Mucosa of stomach (tissue), 1 donor: ENCODE data around the gene ERN1.

Experiments
- H3K27me3 ChIP-seq: one replicate; pipeline ENCODE4 v1.7.0; 2013; ENCODE audit warnings: mild to moderate bottlenecking, low read length; ENCODE audit not compliant: control insufficient read depth, insufficient read depth
- H3K36me3 ChIP-seq: one replicate; pipeline ENCODE4 v1.7.0; 2013; ENCODE audit warnings: low read length; ENCODE audit not compliant: control insufficient read depth, insufficient read depth
- H3K4me1 ChIP-seq: one replicate; pipeline ENCODE4 v1.7.0; 2013; ENCODE audit warnings: mild to moderate bottlenecking, low read length; ENCODE audit not compliant: control insufficient read depth, insufficient read depth
- H3K4me3 ChIP-seq: one replicate; pipeline ENCODE4 v1.7.0; 2013; ENCODE audit warnings: low read length
- H3K9ac ChIP-seq: one replicate; pipeline ENCODE4 v1.7.0; 2013; ENCODE audit warnings: mild to moderate bottlenecking, low read length, moderate library complexity
- H3K9me3 ChIP-seq: one replicate; pipeline ENCODE4 v1.7.0; 2013; ENCODE audit warnings: mild to moderate bottlenecking, low read length, moderate library complexity; ENCODE audit not compliant: control insufficient read depth
- donor health status: Pancreatic carcinoma.

ERN1 gene

DNA sequence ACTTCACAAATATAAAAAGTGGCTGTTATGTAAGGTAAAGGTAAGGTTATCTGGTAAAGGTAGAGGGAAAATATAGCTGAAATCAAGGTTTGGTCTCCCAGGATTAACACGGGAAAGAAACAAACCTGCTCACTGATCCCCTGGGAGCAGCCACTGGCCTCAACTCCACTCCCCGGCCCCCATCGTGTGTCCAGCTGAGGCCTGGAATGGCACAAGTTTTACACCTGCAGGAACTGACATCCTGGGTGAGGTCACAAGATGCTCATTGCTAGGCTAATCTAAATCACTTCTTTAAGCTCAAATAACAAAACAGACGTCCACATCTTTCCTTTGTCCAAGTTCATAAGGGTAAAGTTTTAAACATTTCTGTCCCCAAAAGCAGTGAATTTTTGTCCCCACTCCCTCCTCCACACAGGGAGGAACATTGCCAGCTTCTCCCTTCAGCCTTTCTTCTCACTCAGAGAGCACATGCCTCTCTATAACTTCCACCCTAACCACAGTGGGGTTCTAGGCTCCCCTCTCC is 46.3 kb downstream of the ERN1 start:
- H3K9me3 ChIP-seq, result no peaks in the 10 kb centered on the region
- no peaks in the 10 kb centered on the region for H3K36me3 ChIP-seq
- H3K4me3 ChIP-seq, result no peak overlapping the region
- no peaks in the 10 kb centered on the region for H3K27me3 ChIP-seq
- H3K4me1 ChIP-seq, result peaks cover 52% of the 10 kb centered on the region
- peak overlapping the region; percentile 24 for H3K9ac ChIP-seq

- H3K27me3 ChIP-seq, result no peaks in the 10 kb centered on the region
- H3K36me3 ChIP-seq, result no peaks in the 10 kb centered on the region
- no peaks in the 10 kb centered on the region for H3K9me3 ChIP-seq
- H3K4me3 ChIP-seq, result no peak overlapping the region
- H3K4me1 ChIP-seq, result peaks cover 50% of the 10 kb centered on the region
- H3K9ac ChIP-seq, result peak overlapping the region; percentile 63
Measured at GRCh38 chr17:64083093-64083492, 46.9 kb downstream of the ERN1 start.

DNA sequence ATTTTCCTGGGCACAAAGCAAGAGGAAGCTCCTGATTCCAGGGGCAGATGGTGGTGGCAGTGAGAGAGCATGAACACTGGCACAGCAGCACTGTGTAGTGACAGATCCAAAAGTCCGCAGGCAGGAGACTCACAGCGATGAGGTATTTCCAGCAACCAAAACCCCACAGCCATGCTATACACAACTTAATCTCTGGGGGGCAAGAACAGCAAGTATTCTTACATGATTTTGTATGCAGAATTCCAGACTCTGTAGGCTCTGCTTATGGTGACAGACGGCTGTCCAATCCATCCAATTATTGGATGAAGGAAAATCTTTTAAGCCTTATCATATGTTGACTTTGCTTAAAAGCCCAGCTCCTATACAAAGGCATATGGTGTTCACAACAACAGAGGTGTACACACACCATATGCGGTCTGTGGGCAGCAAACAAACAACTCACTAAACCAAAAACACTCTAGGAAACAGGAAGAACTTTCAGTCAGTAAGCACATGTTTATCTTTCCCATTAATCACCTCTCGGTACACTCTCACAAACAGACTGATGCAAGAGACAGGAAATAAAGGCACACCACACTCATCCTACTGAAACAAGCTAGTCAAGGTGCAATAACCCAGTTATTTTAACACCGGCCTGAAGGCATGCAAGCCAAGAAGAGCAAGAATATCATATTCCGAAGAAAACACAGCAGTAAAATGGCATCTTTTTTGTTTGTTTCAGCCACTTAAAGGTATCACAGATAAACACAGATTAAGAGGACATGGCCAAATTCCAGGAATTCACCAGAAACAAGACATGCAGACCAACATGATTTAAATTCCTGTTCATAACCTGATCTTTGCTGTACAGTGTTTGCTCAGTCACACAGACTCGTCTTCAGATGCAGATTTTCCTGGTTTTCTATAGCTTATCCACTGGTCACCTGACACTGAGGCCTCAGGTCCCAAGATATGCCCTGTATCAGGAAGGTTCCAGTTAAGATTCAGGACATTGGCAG is 47.8 kb downstream of the ERN1 start:
- H3K27me3 ChIP-seq, result no peaks in the 10 kb centered on the region
- H3K36me3 ChIP-seq, result no peaks in the 10 kb centered on the region
- H3K4me3 ChIP-seq, result no peak overlapping the region
- no peaks in the 10 kb centered on the region for H3K9me3 ChIP-seq
- peaks cover 45% of the 10 kb centered on the region for H3K4me1 ChIP-seq
- H3K9ac ChIP-seq, result peak overlapping the region; percentile 63

DNA sequence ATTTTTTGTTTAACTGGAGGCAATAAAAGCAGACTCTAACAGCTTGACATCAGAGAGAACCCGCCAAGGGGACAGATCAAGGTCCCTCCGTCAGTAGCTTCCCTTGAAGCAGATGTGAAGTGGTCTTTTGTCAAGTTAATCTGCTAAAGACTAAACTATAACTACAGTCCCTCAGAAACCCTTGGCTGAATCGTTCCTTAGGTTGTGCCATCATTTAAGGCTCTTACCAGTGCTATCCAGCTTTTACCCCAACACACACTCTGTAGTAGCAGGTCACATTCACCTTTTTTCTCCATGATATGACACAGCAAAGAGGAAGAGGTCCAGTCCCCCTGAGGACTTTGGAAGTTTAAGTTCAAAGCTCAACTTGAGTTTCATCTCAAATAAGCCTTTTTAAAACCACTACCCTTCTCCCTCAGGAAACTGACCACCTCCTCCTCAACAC is 49.7 kb downstream of the ERN1 start:
- H3K4me3 ChIP-seq, result no peak overlapping the region
- no peaks in the 10 kb centered on the region for H3K36me3 ChIP-seq
- H3K27me3 ChIP-seq, result no peaks in the 10 kb centered on the region
- peaks cover 37% of the 10 kb centered on the region for H3K4me1 ChIP-seq
- no peaks in the 10 kb centered on the region for H3K9me3 ChIP-seq
- H3K9ac ChIP-seq, result no peak overlapping the region

DNA sequence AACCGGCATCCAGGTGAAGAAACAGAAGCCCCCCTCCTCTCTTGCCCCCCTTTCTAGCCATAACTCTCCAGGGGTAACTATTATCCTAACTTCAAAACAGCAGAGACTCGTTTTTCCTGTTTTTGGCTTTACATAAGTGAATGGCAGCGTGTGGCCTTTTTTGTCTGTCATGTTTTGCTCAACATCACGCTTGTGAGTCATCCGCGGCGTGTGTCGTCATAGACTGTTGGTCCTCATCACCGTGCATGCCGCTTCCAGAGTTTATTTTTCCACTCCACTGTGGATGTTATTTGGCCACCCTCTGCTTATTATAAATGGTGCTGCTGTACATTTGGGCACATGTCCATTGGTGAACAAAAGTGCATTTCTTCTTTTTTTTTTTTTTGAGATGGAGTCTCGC is 52.6 kb downstream of the ERN1 start:
- no peak overlapping the region for H3K4me3 ChIP-seq
- H3K36me3 ChIP-seq, result no peaks in the 10 kb centered on the region
- H3K4me1 ChIP-seq, result peaks cover 24% of the 10 kb centered on the region
- H3K27me3 ChIP-seq, result no peaks in the 10 kb centered on the region
- no peak overlapping the region for H3K9ac ChIP-seq
- no peaks in the 10 kb centered on the region for H3K9me3 ChIP-seq

GRCh38 chr17:64075913-64076312 is 54.0 kb downstream of the ERN1 start:
- peaks cover 15% of the 10 kb centered on the region for H3K4me1 ChIP-seq
- H3K9me3 ChIP-seq, result no peaks in the 10 kb centered on the region
- no peak overlapping the region for H3K4me3 ChIP-seq
- H3K27me3 ChIP-seq, result no peaks in the 10 kb centered on the region
- H3K36me3 ChIP-seq, result no peaks in the 10 kb centered on the region
- H3K9ac ChIP-seq, result no peak overlapping the region

DNA sequence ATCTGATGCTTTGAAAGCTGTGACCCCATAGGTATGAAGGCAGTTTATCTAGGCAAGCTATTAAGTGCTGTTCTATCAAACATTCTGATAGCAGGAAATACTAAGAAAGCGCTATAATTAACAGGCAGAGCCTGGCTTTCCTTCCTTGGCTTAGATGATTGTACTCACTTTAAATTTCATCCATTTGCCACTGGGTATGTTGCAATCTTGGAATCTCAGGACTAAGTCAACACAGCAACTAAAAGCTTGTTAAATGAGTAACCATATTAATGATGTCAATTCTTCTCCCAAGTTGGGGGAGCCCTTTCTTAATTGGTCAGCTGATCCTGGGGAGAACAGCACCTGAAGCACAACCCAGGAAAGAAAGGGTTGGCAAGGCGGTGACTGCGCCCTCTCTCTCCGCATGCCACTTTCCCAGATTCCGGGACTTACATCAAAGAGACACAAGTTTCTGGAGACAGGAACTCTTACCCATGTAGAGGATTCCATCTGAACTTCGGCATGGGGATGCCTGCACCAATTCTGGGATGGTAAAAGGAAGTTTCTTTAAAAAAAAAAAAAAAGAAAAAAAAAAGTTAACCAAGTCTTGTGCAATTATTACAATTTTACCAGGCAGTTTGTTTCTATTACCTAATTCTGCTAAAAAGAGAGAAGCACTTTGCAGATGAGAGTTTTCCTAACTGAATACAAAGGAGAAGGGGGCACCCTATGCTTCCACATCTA is 55.1 kb downstream of the ERN1 start:
- peaks cover 1% of the 10 kb centered on the region for H3K36me3 ChIP-seq

DNA sequence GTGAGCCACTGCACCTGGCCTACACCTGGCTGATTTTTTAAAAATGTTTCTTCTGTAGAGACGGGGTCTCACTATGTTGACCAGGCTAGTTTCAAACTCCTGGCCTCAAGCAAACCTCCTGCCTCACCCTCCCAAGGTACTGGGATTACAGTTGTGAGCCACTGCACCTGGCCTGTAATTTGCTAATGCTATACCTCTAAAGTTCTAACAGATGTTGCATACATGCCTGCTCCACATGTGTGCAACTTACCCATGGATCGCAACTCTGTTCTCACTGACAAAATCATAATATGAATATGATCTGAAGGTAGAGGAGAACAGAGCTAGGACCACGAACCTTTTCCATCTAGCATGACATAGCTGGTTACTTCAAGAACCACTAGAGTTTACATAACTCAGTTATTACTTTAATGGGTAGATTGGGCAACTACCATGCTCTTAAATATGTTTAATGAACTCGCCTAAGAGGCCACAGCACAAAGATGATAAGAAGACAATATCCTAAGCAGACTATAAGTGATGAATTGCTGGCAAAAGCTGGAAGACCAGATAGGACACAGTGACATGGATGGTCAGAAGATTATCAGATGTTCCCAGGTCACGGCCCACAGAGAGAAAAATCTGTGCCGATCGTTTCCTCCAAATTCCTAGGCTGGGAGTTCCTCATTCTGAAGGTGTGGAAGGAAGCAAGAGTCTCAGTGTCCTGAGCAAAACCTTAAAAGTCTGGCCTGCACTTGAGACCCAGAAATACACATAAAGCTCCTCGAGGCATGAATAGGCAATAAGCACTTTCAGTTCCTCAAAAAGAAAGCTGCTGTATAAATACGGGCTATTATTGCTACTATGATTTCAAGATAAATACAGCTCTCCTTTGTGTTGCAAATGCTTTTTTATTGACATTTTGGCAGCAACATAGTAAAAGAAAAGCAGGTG is 55.9 kb downstream of the ERN1 start:
- H3K9ac ChIP-seq, result no peak overlapping the region
- H3K9me3 ChIP-seq, result peaks cover 6% of the 10 kb centered on the region
- H3K36me3 ChIP-seq, result peaks cover 5% of the 10 kb centered on the region
- no peak overlapping the region for H3K4me3 ChIP-seq
- H3K4me1 ChIP-seq, result peaks cover 15% of the 10 kb centered on the region
- no peaks in the 10 kb centered on the region for H3K27me3 ChIP-seq

More for the DNA sequence above, 55.1 kb downstream of the ERN1 start:
- peaks cover 15% of the 10 kb centered on the region for H3K4me1 ChIP-seq
- H3K27me3 ChIP-seq, result no peaks in the 10 kb centered on the region
- H3K4me3 ChIP-seq, result no peak overlapping the region
- no peaks in the 10 kb centered on the region for H3K9me3 ChIP-seq
- no peak overlapping the region for H3K9ac ChIP-seq

DNA sequence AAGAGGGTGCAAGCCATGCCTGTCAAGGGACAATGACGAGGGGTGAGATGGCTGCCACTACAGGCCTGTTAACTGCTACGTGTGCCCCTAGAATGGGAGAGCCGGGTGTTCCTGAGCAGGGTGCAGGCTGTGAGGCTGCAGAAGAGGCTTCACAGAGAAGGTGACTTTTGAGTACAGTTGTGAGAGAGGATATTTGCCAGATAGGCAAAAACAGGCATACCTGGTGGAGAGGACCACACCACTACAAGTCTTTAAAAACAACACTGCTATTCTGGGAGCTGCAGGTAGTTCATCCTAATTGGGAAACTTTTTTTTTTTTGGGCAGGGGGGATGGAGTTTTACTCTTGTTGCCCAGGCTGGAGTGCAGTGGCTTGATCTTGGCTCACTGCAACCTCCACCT is 58.8 kb downstream of the ERN1 start:
- Histone ChIP-seq H3K9ac (no peak overlapping the region), H3K36me3 (peaks cover 5% of the 10 kb centered on the region), H3K4me1 (peaks cover 15% of the 10 kb centered on the region), H3K4me3 (no peak overlapping the region), H3K9me3 (peaks cover 7% of the 10 kb centered on the region), H3K27me3 (no peaks in the 10 kb centered on the region)

GRCh38 chr17:64070213-64070612 is 59.7 kb downstream of the ERN1 start:
- Histone ChIP-seq H3K4me1 (peaks cover 15% of the 10 kb centered on the region), H3K9ac (no peak overlapping the region), H3K4me3 (no peak overlapping the region), H3K9me3 (peaks cover 7% of the 10 kb centered on the region), H3K27me3 (no peaks in the 10 kb centered on the region), H3K36me3 (peaks cover 5% of the 10 kb centered on the region)

DNA sequence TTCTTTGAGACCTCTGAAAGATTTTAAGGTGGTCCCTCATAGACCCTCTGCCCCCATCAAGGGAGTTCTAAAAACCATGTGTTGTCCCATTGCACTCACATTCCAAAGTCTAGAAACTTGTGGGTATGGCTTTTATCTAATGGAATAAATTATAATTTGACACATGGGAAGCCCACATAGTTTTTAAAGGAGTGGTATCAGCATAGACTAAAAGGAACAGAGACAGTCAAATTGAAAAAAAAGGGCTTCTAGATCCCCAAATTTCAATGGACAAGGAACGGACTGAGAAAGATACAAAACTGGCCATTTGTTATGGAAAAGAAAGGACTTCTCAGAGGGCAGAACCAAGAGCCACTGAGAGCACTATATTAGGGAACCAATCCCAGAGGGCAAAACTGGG is 60.8 kb downstream of the ERN1 start:
- Histone ChIP-seq H3K9me3 (peaks cover 7% of the 10 kb centered on the region), H3K36me3 (peaks cover 5% of the 10 kb centered on the region)

More for the DNA sequence above, 60.8 kb downstream of the ERN1 start:
- no peak overlapping the region for H3K9ac ChIP-seq
- no peaks in the 10 kb centered on the region for H3K27me3 ChIP-seq
- H3K4me3 ChIP-seq, result no peak overlapping the region
- H3K4me1 ChIP-seq, result peaks cover 13% of the 10 kb centered on the region
